HG03045 (cell line): ENCODE measurements around the gene CCL18.
"Not testable (repeated sequence)": the region's sequence is repeated elsewhere in the genome, so short reads cannot be mapped to it uniquely, and the experiment has no call there.

Experiments
- ATAC-seq: cut with Tn5 transposase; IDR thresholded peaks from one replicate; pipeline ENCODE4 v1.9.1; 2021; ENCODE audit warnings: mild to moderate bottlenecking, moderate library complexity; ENCODE audit not compliant: unreplicated experiment

CCL18 gene, protein sequence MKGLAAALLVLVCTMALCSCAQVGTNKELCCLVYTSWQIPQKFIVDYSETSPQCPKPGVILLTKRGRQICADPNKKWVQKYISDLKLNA

DNA sequence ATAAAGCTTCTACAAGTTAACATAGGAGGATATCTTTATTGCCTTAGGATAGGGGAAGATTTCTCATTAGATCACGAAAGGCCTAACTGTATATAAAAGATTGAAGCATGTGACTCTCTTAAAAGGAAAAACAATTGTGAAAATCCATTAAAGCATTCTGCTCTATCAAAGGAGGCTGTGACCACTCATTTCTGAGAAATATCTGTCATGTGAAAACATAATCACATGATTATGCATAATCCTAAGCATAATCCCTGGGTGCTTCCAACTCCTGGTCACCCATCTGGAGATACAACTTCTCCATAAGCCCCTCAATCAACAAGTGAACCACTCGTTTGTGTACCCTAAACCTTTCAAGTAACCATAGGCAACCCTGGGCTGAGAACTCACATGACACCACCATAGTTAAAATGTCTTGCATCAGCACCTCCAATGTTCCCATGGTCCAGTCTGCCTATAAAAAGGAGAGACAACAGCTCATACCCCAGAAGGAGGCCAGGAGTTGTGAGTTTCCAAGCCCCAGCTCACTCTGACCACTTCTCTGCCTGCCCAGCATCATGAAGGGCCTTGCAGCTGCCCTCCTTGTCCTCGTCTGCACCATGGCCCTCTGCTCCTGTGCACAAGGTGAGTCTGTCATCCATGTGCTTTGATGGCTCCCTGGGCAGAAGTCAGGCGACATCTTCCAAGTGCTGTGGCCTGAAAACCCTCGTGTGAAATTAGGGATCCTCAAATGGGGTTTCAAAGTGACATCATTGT lies at the start of gene CCL18:
CCL18 (plus strand) TSS at position 487 of the 756 bp plus-strand sequence; CDS start at position 558, 71 bp downstream.
- ATAC-seq: no peak

DNA sequence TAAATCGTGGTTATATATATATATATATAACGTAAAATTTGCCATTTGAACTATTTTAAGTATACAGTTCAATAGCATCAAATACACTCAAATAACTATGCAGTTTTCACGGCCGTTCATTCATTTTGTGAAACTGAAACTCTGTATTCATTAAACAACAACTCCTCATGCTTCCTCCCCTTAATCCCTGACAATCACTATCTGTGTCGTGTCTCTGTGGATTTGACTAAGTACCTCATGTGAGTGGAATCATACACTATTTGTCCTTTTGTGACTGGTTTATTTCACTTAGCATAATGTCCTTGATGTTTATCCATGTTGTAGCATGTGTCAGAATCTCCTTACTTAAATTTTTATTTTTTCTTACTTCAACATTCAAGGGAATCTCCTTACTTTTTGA lies 49.1 kb upstream of the CCL18 start:
- ATAC-seq: no peak

DNA sequence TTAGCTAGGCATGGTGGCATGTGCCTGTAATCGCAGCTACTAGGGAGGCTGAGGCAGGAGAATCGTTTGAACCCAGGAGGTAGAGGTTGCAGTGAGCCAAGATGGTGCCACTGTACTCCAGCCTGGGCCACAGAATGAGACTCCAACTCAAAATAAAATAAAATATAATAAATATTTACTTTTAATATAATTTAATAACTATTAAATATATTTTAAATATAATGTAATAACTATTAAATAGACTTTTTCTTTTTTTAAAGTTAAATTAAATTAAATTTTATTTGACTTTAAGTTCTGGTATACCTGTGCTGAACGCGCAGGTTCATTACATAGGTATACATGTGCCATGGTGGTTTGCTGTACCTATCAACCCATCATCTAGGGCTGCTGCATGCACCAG lies 48.2 kb upstream of the CCL18 start:
- ATAC-seq: not testable (repeated sequence)

DNA sequence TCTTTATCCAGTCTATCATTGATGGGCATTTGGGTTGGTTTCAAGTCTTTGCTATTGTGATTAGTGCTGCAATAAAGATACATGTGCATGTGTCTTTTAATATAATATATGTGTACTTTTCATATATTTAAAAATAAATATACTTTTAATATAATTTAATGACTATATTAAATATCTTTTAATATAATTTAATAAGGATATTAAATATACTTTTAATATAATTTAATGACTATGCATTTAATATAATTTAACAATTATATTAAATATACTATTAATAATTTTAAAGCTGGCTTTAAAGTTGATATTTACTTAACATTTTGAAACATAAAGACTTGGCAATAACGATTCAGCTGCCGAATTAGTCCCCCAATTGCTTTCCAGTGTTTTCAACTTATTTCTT lies 47.5 kb upstream of the CCL18 start:
- ATAC-seq: no peak

DNA sequence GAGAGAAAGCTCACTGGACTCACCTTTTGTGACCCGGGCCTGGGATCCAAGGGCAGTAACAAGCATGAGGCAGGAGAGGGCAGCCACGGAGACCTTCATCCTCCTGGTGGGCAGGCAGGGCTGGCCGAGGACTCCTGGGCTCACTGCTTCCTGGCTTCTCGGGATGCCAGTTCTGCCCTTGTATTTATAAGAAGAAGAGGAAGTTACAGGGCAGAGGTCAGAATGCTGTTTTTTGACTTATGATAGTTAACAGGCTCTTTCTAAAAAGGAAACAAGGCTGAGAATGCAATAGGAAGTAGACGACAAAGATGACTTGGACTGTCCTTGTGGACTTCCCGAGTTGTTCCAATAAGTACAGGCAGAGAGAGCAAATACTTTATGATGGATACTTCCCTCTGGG lies 46.3 kb upstream of the CCL18 start, which contains the start of gene CCL23:
CCL23 (minus strand) TSS at position 174 of the 400 bp plus-strand sequence; CDS start at position 99, 75 bp downstream.
- no peak for ATAC-seq

DNA sequence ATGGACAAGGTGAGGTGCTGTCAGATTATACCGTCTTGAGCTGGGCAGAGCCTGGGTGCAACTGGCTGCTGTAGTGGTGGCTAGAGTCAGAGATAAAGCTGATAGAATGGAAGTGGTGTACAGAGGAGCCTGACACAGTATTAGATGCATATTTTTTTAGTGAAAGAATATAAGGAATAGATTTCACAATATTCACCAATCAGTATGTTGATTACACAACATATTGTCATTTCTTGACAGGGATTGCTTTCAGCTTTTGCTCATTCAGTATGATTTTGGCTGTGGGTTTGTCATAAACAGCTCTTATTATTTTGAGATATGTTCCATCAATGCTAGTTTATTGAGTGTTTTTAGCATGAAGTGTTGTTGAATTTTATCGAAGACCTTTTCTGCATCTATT lies 44.6 kb upstream of the CCL18 start:
- no peak for ATAC-seq

DNA sequence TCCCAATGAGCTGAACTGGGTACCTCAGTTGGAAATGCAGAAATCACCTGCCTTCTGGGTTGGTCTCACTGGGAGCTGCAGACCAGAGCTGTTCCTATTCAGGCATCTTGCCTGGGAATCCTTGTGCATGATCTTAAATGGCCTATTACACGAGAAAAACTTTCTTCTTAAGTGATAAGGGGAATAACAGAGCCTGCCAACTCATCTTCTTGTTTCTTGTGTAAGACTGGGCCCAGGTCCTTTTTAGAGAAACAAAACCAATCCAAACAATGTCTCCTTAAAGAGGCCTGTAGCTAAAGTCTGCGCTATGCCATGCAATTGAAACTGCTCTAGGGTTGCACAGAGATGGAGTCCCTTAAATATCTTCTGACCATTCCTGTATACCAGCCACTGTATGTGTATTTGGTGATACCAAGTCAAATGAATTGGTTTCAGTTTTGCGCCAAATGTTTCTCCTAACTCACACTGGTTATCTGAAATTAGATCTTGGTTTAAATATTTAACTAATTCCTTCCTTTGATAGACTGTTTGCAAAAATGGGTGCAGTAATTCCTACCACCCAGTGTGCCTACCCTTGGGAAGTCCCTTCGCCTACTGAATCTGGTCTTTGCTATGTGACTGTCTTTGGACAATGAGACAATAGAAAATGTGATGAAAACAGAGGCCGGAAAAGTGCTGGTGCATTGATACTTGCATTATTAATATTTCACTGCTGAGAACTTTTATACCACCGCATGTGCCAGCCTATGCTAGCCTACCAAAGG lies 39.8 kb upstream of the CCL18 start:
- ATAC-seq: no peak

DNA sequence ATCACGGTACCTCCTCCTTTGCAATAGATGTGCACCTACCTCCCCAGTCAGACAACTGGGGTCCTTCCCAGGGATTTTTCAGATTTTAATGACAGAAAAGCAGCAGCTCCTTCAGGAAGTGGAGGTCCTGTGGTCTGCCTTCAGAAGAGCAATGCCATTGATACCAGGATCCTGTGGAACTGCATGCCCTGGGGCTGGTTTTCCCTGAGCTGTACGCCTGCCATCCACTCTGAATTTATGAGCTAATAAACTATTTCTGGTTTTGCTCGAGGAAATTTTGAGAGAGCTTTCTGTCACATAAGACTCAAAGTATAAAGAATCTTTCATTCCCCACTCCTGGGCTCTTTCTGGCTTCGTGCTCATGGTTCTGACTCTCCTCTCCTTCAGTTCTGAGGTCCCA lies 36.3 kb upstream of the CCL18 start:
- ATAC-seq: no peak

DNA sequence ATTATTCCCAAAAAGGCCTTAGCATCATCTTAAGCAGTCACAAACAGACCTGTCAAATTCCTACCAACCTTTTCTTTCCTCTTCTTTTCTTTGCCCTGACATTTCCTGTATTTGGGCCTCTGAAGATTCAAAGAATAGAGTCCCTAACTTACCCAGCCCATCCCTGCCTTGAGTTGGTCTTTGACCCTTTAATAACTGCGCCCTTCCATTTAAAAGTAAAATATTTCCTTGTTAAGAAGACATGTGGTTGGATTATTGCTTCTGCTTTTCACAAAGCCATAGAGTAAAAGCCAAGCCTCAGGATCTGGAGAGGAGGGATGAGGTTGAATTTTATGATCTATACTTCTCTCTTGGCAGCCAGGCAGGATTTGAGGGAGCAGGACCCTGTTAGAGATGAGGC lies 33.1 kb upstream of the CCL18 start:
- ATAC-seq: no peak

DNA sequence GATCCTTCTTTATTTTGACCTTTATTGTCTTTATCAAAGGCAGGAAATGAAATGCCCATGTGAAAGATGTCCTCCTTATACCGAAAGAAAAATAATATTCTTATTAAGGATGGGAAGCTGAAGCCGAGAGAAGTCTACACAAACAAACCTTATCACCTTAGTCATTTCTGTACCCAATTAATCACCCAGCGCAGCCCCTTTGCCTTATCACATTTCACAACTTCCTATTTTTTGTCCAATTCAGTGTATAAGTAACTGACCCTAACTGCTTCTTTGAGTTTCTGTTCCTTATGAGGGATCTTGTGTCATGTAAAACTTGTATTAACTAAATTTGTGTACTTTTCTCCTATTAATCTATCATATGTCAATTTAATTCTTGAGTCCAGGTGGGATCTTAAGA lies 29.9 kb upstream of the CCL18 start:
- no peak for ATAC-seq

DNA sequence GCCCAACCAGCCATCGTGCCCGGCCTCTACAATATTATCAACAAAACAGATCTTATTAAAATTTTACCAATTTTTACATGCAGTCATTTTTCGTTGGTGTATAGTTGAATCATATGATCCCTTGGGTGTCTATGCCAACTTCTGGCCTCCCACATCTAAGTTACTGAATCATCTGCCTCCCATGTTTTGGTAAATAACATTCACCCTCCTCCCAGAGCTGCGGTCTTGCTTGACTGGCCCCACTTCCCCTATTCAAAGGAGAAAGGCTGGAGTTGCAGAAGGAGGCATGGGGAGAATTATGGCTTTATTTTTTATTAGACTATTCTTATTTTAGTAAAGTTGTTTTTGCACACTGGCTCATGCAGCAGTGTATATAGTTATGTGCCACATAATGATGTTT lies 27.8 kb upstream of the CCL18 start:
- no peak for ATAC-seq

DNA sequence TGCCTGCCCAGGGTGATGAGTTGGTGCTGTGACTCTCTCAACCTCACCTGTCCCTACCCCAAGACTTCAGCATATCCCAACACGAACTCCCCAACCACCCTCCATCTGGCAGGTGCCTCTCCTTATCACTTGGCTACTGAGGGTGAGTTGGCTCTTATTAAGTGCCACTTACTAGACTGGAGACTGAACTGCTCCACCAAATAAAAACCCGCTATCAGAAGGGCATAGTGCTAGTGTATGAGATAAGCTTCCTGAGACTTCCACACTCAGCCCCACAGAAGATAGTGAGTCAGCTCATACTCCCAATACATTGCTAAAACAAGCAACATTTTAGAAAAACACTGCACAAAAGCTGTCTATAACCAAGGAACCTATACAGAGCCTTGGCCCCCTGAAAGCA lies 16.0 kb upstream of the CCL18 start:
- no peak for ATAC-seq

DNA sequence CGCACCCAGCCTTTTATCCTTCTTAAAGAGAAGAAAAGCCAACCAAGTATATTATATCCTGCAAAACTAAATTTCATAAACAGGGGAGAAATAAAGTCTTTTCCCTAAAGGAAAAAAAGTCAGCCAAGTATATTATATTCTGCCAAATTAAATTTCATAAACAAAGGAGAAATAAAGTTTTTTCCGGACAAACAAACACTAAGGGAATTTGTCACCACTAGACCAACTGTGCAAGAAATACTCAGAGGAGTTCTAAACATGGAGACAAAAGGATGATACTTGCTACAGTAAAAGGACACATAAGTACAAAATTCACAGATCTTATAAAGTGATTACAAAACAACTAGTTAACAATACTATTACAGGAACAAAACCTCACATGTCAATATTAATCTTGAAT lies 14.4 kb upstream of the CCL18 start:
- ATAC-seq: no peak

DNA sequence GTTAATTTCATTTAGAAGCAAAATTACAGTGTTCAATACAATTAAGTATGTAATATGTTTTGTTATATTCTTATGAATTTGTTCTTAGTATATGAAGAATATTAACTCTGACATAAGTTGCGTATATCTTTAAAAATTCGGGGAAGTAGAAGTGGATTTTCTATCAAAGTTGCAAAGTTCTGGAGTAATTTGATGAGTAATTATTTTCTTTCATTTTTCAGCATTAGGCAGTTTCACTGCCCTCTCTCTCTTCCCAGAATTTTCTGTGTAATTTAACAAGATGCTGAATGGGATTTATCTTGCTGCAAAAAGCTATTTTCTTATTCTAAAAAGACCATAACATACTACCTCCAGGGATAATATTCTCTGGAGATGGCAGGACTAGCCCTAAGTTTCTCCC lies 8.9 kb upstream of the CCL18 start:
- ATAC-seq: no peak

DNA sequence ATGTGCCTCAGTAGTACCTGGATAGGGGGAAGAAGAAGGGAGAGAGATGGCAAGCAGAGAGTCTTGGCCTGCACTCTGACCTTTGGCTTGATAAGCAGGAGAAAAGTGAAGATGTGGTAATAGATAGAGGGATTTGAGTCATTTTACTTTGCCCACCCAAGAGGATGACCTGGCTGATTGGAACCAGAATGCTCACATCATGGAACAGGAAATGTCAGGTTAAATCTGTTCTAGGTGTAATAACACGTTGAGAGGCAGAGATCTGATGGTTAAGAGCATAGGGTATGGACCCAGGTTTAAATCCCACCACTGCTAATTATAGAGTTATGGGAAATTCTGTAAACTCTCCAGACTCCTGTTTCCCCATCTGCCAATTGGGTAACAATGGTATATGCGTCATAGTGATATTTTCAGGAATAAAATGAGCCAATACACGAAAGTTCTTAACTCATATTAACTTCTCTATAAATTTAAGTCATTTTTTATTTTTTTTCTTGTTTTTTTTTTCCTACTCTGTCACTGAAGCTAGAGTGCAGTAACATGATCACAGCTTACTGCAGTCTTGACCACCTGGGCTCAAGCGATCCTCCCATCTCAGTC lies 8.1 kb upstream of the CCL18 start:
- ATAC-seq: no peak

DNA sequence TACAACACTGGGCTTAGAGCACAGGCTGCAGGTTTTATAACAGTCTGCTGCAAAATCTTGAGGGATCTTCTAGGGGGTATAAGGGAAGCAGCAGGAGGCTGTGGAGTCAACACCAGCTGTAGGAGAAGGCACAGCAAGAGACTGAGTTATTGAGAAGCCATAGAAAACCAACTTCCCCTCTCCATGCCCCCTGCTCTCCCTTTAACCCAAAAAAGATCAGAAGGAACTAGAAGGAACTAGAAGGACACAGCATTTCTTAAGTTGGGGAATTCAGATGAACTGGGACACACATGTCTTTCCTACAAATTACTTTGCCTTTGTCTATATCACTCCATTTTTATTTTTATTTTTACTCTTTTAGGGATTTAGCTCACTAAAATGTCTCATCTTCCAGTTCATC lies 6.2 kb upstream of the CCL18 start:
- no peak for ATAC-seq

DNA sequence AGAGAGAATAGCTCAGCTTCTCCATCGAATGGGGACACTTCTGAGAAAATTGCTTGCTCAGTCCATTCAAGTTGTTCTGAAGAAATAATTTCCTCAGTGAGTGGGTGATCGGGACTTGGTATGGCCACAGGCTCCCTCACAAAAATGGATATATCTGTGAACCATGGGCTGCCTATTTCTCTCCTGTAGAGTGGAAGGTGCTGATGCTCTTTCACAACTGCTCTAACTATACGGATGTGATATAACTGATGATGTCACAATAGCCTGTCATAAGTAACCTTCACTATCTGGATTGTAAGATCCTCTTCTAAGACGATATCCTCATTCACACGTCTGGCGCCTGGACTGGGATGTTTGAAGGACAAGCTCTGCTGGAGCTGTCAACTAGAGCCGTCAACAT lies 4.7 kb upstream of the CCL18 start:
- ATAC-seq: no peak

DNA sequence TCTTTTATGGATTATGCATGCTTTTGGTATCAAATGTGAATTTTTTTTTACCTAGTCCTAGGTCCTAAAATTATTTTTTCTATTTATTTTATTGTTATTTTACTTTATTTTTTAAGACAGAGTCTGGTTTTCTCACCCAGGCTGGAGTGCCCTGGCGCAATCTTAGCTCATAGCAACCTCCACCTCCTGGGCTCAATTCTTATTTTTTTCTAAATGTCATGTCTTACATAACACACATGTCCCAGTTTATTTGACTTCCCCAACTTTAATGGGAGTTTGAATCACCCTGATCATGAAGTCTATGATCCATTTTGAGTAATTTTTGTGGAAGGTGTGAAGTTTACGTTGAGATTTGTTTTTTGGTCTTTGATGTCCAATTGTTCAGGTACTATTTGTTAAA lies 3.3 kb upstream of the CCL18 start:
- ATAC-seq: no peak

DNA sequence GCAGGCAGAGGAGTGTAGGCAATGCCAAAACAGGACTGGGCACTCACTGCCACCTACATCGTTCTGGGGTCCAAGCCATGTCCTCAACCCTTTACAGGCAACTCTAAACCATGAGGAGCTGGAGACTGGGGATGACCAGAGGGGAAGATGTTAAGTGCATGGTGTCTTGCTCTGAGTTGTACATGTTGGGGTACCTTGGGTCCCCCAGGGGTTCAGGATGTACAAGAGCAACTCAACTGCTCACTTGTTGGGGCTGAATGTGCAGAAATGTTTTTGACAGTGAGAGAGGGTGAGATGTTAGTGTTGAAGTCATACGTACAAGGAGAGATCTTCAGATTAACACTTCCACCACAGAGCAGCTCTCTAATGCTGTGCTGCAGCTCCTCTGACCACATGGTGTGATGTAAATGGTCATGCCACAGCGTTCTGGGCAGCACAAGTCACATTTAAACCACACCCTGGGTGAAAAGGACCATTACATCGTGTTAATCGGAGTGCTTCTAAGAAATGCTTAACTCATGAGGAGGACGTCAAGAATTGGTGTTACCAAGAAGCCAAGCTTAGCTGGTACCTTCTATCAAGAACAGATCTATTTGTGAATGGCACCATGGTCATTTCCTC lies 2.4 kb downstream of the CCL18 start:
- ATAC-seq: no peak

DNA sequence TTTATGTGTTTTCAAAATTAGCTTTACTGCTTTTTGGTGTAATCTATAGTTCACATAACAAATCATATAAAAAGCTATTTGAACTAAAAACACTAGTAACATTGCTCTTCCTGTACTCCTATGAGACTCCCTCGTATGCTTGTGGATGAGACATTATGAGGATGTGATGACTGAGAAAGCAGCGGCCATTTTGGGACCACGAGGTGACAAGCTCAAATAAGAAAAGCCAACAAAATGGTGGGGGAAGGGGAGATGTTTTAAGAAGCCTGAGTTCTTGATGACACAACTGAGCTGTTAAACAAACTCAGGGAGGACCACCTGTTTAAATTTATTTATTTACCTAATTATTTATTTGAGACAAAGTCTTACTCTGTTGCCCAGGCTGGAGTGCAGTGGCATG lies 4.5 kb downstream of the CCL18 start:
- no peak for ATAC-seq

DNA sequence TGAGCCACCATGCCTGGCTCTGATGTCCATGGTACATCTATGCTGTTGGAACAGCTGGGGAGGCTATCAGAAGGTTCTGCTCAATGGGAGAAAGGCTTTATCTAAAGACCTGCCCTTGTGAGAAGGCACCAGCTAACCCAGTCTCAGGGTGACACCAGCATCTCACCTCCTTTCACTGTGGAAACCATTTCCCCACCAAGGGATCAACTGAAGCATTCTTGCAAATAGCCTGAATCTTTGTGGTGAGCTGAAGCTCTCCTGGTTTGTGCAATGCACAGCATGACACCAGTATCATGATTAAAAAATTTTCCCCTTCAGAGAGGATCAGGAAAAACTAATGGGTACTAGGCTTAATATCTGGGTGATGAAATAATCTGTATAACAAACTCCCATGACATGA lies 5.1 kb downstream of the CCL18 start:
- ATAC-seq: no peak
